Activated CD8-positive, alpha-beta T cell treated with anti-CD3 and anti-CD28 coated beads for 36 hours (primary cell): ENCODE measurements around the gene GALR3. TPM values are rescaled to one million over a fixed set of nuclear protein-coding genes. Genes with fewer than 3 reads are reported as not detected.

Experiments
- ATAC-seq: fragments of 200-7000 bp; cut with Tn5 transposase; one replicate; pipeline ENCODE4 v1.10.0; 2021; ENCODE audit warnings: mild to moderate bottlenecking, moderate library complexity
- CTCF ChIA-PET: fragments of 350-600 bp; sonication (Branson Sonifier 250); formaldehyde crosslinking; loops from one replicate; lab custom pipeline; 2021; ENCODE audit warnings: antibody characterized with exemption; lab: Charles Lee
- POLR2A ChIA-PET: fragments of 350-600 bp; sonication (Branson Sonifier 250); formaldehyde crosslinking; loops from one replicate; lab custom pipeline; 2021; ENCODE audit warnings: antibody characterized with exemption; lab: Charles Lee
- DNase-seq: peaks from one replicate; pipeline ENCODE4 v3.0.0-alpha.2; 2020
- H3K27ac Mint-ChIP-seq: one replicate; pipeline ENCODE4 v1.8.0; 2021; ENCODE audit warnings: mild to moderate bottlenecking, mixed read lengths
- H3K27me3 Mint-ChIP-seq: one replicate; pipeline ENCODE4 v1.8.0; 2021; ENCODE audit warnings: mixed read lengths
- H3K36me3 Mint-ChIP-seq: one replicate; pipeline ENCODE4 v1.8.0; 2021; ENCODE audit warnings: low read depth, mixed read lengths
- H3K4me1 Mint-ChIP-seq: one replicate; pipeline ENCODE4 v1.8.0; 2021; ENCODE audit warnings: low read depth, mixed read lengths
- H3K4me3 Mint-ChIP-seq: one replicate; pipeline ENCODE4 v1.8.0; 2021; ENCODE audit warnings: mild to moderate bottlenecking, moderate library complexity, mixed read lengths
- H3K9me3 Mint-ChIP-seq: one replicate; pipeline ENCODE4 v1.8.0; 2021; ENCODE audit warnings: mixed read lengths
- CTCF ChIP-seq: fragments of 200-600 bp; IDR thresholded peaks from one replicate; pipeline ENCODE4 v1.8.0; 2022; ENCODE audit warnings: antibody characterized with exemption, mild to moderate bottlenecking
- intact Hi-C: fragments of 100-400 bp; cut with micrococcal nuclease; formaldehyde crosslinking; loops from one replicate; pipeline ENCODE4 v1.10.0; 2022
- total RNA-seq, 2 experiments: library from RNA; stranded (reverse); gene quantifications; one replicate each; pipeline ENCODE4 v1.2.3, GENCODE V29; 2021

Gene GALR3
- total RNA-seq, 2 experiments from 2014 or later: not detected

DNA sequence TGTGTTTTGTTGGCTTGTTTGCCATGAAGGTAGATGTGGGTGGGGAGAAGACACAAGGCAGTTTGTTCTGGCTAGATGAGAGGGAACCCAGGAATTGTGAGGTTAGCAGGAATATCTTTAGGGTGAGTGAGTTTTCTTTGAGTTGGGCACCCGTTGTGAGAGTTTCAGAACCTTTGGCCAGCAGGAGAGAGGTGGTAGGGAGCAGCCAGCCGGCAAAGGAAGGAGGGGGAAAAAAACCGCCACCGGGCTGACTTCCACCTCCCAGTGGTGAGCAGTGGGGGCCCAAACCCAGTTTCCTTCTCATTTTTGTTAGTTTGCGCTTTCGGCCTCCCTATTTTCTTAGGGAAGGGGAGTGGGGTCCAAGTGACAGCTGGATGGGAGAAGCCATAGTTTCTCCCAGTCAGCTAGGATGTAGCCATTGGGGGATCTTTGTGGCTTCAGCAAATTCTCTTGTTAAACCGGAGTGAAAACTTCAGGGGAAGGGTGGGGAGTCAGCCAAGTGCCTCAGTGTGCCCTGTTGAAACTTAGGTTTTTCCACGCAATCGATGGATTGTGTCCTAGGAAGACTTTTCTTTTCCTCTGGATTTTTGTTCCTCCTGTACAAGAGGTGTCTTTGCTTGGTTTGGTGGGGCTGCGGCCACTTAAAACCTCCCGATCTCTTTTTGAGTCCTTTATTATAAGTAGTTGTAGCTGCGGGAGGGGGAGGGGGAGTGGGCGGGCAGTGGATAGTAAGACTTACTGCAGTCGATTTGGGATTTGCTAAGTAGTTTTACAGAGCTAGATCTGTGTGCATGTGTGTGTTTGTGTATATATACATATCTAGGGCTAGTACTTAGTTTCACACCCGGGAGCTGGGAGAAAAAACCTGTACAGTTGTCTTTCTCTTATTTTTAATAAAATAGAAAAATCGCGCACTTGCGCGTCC, 16.5 kb upstream of the GALR3 start:
- peak; percentile 64 for DNase-seq
- ChIA-PET CTCF (interaction anchor here (2.0 to 5.8 kb wide), 3 partner anchors 12 to 163 kb away, joined by 8 to 73 read pairs (median 11); no protein-coding TSS in a partner anchor), POLR2A (interaction anchor here (1.0 to 3.2 kb wide), 3 partner anchors 12 to 198 kb away, joined by 3 to 7 read pairs (median 3); partner anchors contain the start of gene GGA1)
- peak overlapping the region; percentile 77 for H3K4me3 Mint-ChIP-seq
- ATAC-seq: no peak
- peaks cover 36% of the 10 kb centered on the region for H3K4me1 Mint-ChIP-seq
- peaks cover 52% of the 10 kb centered on the region for H3K27me3 Mint-ChIP-seq
- no peaks in the 10 kb centered on the region for H3K36me3 Mint-ChIP-seq
- H3K9me3 Mint-ChIP-seq: no peaks in the 10 kb centered on the region
- no peak overlapping the region for H3K27ac Mint-ChIP-seq
- intact Hi-C loops: no loop called here
- TF ChIP-seq CTCF: no peak

- POLR2A ChIA-PET: interaction anchor here (1.0 to 3.2 kb wide), 5 partner anchors 11 to 199 kb away, joined by 3 to 7 read pairs (median 3); partner anchors contain the start of gene GGA1
- Mint-ChIP-seq H3K9me3 (no peaks in the 10 kb centered on the region), H3K27me3 (peaks cover 54% of the 10 kb centered on the region), H3K36me3 (no peaks in the 10 kb centered on the region), H3K4me3 (peak within 1 kb of the TSS; percentile 77), H3K4me1 (peaks cover 33% of the 10 kb centered on the region), H3K27ac (no peak within 1 kb of the TSS)
- intact Hi-C loops: no loop called here
- no peak for TF ChIP-seq CTCF
- peak; percentile 98 for ATAC-seq
- DNase-seq: peak; percentile 96
- CTCF ChIA-PET: interaction anchor here (0.5 to 5.8 kb wide), 9 partner anchors 8 to 201 kb away, joined by 3 to 73 read pairs (median 3); partner anchors contain the start of gene ANKRD54
These were observed 15.5 kb upstream of the GALR3 start, which contains the start of gene GCAT for GRCh38 chr22:37807410-37808293. GCAT (plus strand) TSS chr22:37807934; CDS start chr22:37807968, 34 bp downstream.

DNA sequence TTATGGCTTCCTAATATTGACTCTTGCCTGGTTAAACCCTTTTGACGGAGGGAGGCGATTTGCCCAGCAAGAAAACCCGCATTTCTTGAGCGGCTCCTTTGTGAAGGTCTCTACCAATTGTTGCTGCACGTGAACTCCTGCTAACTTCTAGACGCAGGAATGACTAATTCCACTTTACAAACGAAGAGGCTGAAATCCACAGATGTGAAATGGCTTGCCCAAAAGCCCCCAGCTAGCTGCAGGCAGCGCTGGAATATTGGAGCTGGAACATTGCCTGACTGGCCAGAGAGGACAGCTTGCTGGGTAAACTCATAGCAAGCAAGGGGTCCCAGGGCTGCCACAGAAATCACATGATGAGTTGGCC, 14.9 kb upstream of the GALR3 start:
- peaks cover 27% of the 10 kb centered on the region for H3K4me1 Mint-ChIP-seq
- H3K27ac Mint-ChIP-seq: no peak overlapping the region
- H3K36me3 Mint-ChIP-seq: no peaks in the 10 kb centered on the region
- ATAC-seq: no peak
- H3K4me3 Mint-ChIP-seq: peak overlapping the region; percentile 77
- peaks cover 48% of the 10 kb centered on the region for H3K27me3 Mint-ChIP-seq
- intact Hi-C loops: no loop called here
- H3K9me3 Mint-ChIP-seq: no peaks in the 10 kb centered on the region
- no peak for DNase-seq
- ChIA-PET CTCF (interaction anchor here (0.5 to 5.8 kb wide), 10 partner anchors 10 to 201 kb away, joined by 3 to 73 read pairs (median 4); partner anchors contain the start of genes ANKRD54 and TRIOBP), POLR2A (interaction anchor here (1.0 to 3.2 kb wide), 4 partner anchors 11 to 200 kb away, joined by 3 to 7 read pairs (median 3); partner anchors contain the start of gene GGA1)
- TF ChIP-seq CTCF: no peak

DNA sequence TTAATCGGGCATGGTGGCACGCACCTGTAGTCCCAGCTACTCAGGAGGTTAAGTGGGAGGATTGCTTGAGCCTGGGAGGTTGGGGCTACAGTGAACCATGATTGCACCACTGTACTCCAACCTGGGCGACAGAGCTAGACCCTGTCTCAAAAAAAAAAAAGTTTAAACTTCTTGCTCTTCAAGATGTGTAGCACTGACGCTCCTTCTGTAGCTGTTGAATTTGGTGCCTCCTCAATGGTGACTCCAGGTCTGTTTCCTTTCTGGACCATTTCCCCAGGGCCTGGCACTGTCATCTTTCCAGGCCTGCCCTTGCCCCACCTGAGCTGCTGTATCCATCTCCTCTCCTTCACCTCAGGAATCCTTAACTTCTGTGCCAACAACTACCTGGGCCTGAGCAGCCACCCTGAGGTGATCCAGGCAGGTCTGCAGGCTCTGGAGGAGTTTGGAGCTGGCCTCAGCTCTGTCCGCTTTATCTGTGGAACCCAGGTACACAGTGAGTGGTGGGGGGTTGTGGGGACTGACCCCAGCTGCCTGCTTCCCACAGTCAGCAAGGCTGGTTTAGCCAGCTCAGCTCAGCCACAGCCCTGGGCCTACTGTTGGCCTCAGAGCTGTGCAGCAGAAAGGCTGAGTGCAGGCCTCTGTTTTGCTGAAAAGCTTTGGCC, 13.4 kb upstream of the GALR3 start:
- ChIA-PET POLR2A (interaction anchor here (1.0 kb wide), 1 partner anchor 9 kb away, joined by 6 read pairs; no protein-coding TSS in a partner anchor), CTCF (interaction anchor here (1.3 to 5.8 kb wide), 5 partner anchors 9 to 156 kb away, joined by 3 to 73 read pairs (median 4); partner anchors contain the start of gene TRIOBP)
- ATAC-seq (no peak), DNase-seq (no peak)
- intact Hi-C loops: no loop called here
- H3K27me3 Mint-ChIP-seq: peaks cover 37% of the 10 kb centered on the region
- TF ChIP-seq CTCF: no peak
- no peak overlapping the region for H3K27ac Mint-ChIP-seq
- H3K36me3 Mint-ChIP-seq: peaks cover 2% of the 10 kb centered on the region
- H3K4me3 Mint-ChIP-seq: no peak overlapping the region
- no peaks in the 10 kb centered on the region for H3K9me3 Mint-ChIP-seq
- peaks cover 26% of the 10 kb centered on the region for H3K4me1 Mint-ChIP-seq
